ENCODE data around the gene MBD3L2B.

Gene MBD3L2B

DNA sequence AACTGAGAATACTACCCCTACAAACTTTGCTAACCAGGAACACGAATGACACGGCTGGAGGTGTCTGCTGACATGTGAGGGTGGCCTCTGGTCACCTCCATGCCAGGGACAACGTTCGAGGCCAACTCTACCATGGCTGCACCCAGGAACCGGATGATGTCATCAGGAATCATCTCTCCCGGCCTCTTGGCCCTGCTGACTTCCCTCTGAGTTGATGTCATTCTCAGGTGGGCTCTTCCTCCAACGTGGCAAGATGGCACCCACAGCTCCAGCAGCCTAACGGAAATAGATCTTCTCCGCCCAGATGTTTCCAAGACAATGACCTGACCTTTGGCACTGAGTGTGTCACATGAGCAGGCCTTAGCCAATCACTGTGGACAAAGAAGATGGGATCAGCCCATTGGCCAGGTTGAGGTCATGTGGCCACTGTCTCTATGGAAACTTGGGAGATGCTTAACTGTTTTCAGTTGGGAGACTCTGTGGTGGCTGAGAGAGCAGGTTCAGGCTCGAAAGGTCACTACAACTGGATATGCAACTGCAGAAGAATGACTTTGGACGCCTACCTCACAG, 15.0 kb downstream of the MBD3L2B start:
- H3K9me3 ChIP-seq (ENCODE audit: control insufficient read depth, insufficient read depth, low read length), result peaks cover 2% of the 10 kb centered on the region
- no peaks in the 10 kb centered on the region for H3K4me1 ChIP-seq (ENCODE audit: control insufficient read depth, insufficient read depth, low read length)
- H3K36me3 ChIP-seq (ENCODE audit: control insufficient read depth, insufficient read depth, low read length), result no peaks in the 10 kb centered on the region
- no peaks in the 10 kb centered on the region for H3K27me3 ChIP-seq (ENCODE audit: control insufficient read depth, insufficient read depth, low read length)
- H3K4me3 ChIP-seq (ENCODE audit: low read depth, low read length), result no peak overlapping the region
- no peak overlapping the region for H3K9ac ChIP-seq (ENCODE audit: low read depth, low read length)

DNA sequence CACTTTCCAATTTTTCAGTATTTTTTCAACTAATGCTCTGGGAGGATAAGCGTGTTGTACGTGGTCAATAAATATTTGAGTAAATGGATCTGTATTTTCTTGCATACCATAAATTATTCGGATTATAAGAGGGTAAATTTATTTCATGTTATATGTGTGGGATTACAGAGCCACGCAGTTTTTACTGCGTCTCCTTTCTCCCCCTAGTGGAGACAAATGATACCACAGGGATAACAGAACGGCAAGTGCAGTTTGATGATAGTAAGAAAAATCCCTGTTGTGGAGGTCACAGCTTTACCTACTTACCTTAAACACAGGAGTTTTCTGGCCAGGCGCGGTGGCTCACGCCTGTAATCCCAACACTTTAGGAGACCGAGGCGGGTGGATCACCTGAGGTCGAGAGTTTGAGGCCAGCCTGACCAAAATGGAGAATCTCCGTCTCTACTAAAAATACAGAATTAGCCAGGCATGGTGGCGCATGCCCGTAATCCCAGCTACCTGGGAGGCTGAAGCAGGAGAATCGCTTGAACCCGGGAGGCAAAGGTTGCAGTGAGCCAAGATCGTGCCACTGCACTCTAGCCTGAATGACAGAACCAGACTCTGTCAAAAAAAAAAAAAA, 16.8 kb downstream of the MBD3L2B start:
- Histone ChIP-seq H3K9me3 (ENCODE audit: control insufficient read depth, insufficient read depth, low read length) (peaks cover 6% of the 10 kb centered on the region), H3K36me3 (ENCODE audit: control insufficient read depth, insufficient read depth, low read length) (no peaks in the 10 kb centered on the region), H3K27me3 (ENCODE audit: control insufficient read depth, insufficient read depth, low read length) (no peaks in the 10 kb centered on the region), H3K9ac (ENCODE audit: low read depth, low read length) (no peak overlapping the region), H3K4me3 (ENCODE audit: low read depth, low read length) (no peak overlapping the region), H3K4me1 (ENCODE audit: control insufficient read depth, insufficient read depth, low read length) (no peaks in the 10 kb centered on the region)

DNA sequence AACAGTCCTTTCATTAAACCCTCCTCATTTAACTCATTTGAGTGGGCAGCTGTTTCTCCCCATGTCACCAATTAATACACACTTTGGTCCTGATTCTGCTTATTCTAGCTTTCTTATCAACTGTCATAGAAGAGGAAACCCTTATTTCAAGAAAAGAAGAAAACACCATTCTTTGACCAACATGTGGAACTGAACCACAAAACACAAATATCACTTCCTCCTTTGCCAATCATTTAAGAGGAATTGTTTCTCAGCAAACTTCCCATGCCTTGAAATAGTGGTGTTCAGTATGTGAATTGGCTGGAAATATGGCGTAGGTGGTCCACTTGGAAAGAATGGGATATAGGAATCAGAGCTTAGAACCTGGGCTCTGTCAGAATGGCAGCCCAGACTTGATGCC, 20.4 kb downstream of the MBD3L2B start:
- Histone ChIP-seq H3K36me3 (ENCODE audit: control insufficient read depth, insufficient read depth, low read length) (no peaks in the 10 kb centered on the region), H3K4me3 (ENCODE audit: low read depth, low read length) (no peak overlapping the region), H3K4me1 (ENCODE audit: control insufficient read depth, insufficient read depth, low read length) (no peaks in the 10 kb centered on the region), H3K27me3 (ENCODE audit: control insufficient read depth, insufficient read depth, low read length) (no peaks in the 10 kb centered on the region), H3K9me3 (ENCODE audit: control insufficient read depth, insufficient read depth, low read length) (peaks cover 12% of the 10 kb centered on the region), H3K9ac (ENCODE audit: low read depth, low read length) (no peak overlapping the region)

DNA sequence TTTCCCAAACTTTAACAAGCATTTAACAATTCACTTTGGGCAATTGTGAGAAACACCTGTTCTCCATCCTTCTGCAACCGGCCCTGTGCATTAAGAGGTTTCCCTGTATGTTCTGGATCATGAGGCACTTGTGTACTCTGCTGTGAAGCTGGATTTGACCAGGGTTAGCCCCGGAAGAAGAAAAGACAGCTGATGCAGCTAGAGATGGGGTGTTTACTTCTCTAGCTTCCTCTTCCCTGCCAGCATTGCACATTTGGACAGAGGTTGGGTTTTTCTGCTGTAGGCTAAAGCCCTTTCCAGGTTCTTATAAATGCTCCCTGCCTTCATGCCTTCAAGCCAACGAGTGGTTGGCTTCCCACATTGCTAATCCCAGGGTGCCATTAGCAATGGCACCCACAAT, 20.9 kb downstream of the MBD3L2B start:
- H3K4me3 ChIP-seq (ENCODE audit: low read depth, low read length), result no peak overlapping the region
- no peaks in the 10 kb centered on the region for H3K4me1 ChIP-seq (ENCODE audit: control insufficient read depth, insufficient read depth, low read length)
- H3K27me3 ChIP-seq (ENCODE audit: control insufficient read depth, insufficient read depth, low read length), result no peaks in the 10 kb centered on the region
- no peaks in the 10 kb centered on the region for H3K36me3 ChIP-seq (ENCODE audit: control insufficient read depth, insufficient read depth, low read length)
- H3K9ac ChIP-seq (ENCODE audit: low read depth, low read length), result no peak overlapping the region
- peaks cover 16% of the 10 kb centered on the region for H3K9me3 ChIP-seq (ENCODE audit: control insufficient read depth, insufficient read depth, low read length)

DNA sequence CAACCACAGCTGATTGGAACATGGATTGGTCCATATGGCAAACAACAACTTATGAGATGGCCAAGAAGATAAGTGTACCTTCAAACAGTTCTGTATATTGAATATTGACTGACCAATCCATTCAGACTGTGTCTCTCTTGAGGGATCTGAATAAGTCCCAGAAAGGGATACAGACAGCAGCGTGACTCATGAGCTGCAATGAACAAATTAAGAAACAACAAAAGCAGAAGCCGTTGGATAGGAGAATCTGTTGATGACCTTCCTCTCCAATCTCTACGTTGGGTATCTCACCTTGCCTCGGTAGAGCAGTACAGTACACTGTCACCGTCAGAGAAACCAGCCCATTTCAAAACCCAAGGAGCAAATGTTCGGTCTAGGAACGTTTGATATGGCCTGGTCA, 21.3 kb downstream of the MBD3L2B start:
- H3K9me3 ChIP-seq (ENCODE audit: control insufficient read depth, insufficient read depth, low read length), result peaks cover 19% of the 10 kb centered on the region
- no peaks in the 10 kb centered on the region for H3K4me1 ChIP-seq (ENCODE audit: control insufficient read depth, insufficient read depth, low read length)
- no peak overlapping the region for H3K4me3 ChIP-seq (ENCODE audit: low read depth, low read length)
- H3K9ac ChIP-seq (ENCODE audit: low read depth, low read length), result no peak overlapping the region
- H3K27me3 ChIP-seq (ENCODE audit: control insufficient read depth, insufficient read depth, low read length), result no peaks in the 10 kb centered on the region
- no peaks in the 10 kb centered on the region for H3K36me3 ChIP-seq (ENCODE audit: control insufficient read depth, insufficient read depth, low read length)

DNA sequence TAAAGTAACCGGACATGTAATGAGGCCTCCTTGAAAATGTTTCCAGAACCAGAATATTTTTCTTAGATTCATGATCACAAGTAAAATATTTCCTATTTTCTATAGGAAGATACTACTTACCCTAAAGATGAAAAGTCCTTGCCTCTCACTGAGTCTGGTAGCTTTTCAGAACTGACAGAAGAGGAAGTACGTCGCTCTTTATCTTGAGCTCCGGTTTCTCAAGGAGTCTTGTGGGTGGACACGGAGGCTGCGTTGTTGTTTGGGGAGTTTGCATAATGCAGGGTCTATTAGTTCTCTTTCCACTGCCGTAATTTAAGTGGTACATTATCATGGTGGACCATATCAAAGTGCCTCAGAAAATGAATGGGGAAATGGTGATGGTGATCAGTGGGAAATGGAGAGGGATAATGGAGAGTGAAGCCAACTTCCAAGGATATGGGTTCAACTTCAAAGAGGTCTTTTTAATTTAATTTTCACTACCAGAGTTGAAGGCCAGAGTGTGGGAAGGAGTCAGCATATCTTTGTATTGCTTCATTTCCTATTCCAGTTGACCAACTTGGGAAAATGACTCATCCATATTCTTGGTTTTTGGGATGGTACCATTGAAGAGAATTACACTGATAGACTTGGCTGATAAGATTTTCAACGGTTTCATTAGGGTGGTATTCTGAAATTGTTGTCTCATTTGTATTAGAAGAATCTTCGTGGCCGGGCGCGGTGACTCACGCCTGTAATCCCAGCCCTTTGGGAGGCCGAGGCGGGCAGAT, 23.4 kb downstream of the MBD3L2B start:
- no peak overlapping the region for H3K4me3 ChIP-seq (ENCODE audit: low read depth, low read length)
- H3K4me1 ChIP-seq (ENCODE audit: control insufficient read depth, insufficient read depth, low read length), result no peaks in the 10 kb centered on the region
- peaks cover 22% of the 10 kb centered on the region for H3K9me3 ChIP-seq (ENCODE audit: control insufficient read depth, insufficient read depth, low read length)
- H3K27me3 ChIP-seq (ENCODE audit: control insufficient read depth, insufficient read depth, low read length), result no peaks in the 10 kb centered on the region
- H3K36me3 ChIP-seq (ENCODE audit: control insufficient read depth, insufficient read depth, low read length), result no peaks in the 10 kb centered on the region
- no peak overlapping the region for H3K9ac ChIP-seq (ENCODE audit: low read depth, low read length)

DNA sequence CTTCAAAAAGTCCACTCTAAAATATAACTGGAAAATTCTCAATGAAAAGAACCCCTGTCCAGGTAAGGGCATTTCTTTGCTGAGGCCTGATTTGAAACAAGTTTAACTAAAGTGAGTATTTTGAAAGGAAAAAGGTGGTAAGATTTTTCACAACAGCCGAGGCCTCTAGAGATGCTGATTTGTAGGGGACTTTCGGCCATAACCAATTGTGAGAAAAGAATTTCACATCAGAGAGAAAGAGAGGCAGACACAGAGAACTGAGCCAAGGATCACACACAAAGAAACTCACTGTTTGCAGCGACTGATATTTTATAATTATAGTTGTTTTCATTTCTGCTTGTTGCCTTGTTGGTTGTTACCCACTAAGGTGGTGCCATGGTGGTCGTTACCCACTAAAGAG, 24.4 kb downstream of the MBD3L2B start:
- H3K4me1 ChIP-seq (ENCODE audit: control insufficient read depth, insufficient read depth, low read length), result no peaks in the 10 kb centered on the region
- H3K27me3 ChIP-seq (ENCODE audit: control insufficient read depth, insufficient read depth, low read length), result no peaks in the 10 kb centered on the region
- no peaks in the 10 kb centered on the region for H3K36me3 ChIP-seq (ENCODE audit: control insufficient read depth, insufficient read depth, low read length)
- H3K9ac ChIP-seq (ENCODE audit: low read depth, low read length), result no peak overlapping the region
- no peak overlapping the region for H3K4me3 ChIP-seq (ENCODE audit: low read depth, low read length)
- peaks cover 22% of the 10 kb centered on the region for H3K9me3 ChIP-seq (ENCODE audit: control insufficient read depth, insufficient read depth, low read length)

DNA sequence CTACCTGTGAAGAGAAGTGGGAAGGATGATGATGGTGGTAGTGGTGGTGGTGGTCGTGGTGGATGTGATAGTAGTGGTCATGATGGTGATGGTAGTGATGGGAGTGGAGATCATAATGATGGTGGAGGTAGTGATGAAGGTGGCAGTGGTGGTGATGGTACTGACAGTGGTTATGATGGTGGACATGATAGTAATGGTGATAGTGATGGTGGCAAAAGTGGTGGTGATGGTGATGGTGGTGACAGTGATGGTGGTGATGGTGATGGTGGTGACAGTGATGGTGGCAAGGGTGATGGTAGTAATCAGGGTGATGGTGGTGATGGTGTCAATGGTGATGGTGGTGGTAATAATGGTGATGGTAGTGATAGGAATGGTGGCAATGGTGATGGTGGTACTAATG, 26.2 kb downstream of the MBD3L2B start:
- Histone ChIP-seq H3K9ac (ENCODE audit: low read depth, low read length) (no peak overlapping the region), H3K4me1 (ENCODE audit: control insufficient read depth, insufficient read depth, low read length) (no peaks in the 10 kb centered on the region), H3K9me3 (ENCODE audit: control insufficient read depth, insufficient read depth, low read length) (peaks cover 25% of the 10 kb centered on the region), H3K27me3 (ENCODE audit: control insufficient read depth, insufficient read depth, low read length) (no peaks in the 10 kb centered on the region), H3K36me3 (ENCODE audit: control insufficient read depth, insufficient read depth, low read length) (no peaks in the 10 kb centered on the region), H3K4me3 (ENCODE audit: low read depth, low read length) (no peak overlapping the region)

DNA sequence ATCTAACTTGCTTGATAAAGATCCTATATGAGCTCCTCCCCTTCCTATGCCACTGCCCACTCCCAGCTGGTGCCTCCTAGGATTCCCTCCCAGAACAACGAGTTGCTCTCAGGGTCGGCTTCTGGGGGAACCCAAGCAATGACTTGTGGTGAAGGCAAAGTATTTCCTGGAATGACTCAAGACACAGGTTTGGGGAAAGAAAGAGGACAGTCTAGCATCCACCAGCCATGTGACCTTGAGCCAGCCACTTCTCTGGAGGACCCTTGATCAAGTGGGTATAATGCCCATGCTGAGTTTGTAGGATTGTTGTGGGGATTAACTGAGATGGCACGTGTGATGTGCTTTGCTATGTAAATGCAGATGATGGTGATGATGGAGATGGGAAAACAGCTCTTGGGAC, 33.0 kb downstream of the MBD3L2B start:
- Histone ChIP-seq H3K4me1 (ENCODE audit: control insufficient read depth, insufficient read depth, low read length) (no peaks in the 10 kb centered on the region), H3K4me3 (ENCODE audit: low read depth, low read length) (no peak overlapping the region), H3K27me3 (ENCODE audit: control insufficient read depth, insufficient read depth, low read length) (no peaks in the 10 kb centered on the region), H3K9me3 (ENCODE audit: control insufficient read depth, insufficient read depth, low read length) (peaks cover 10% of the 10 kb centered on the region), H3K36me3 (ENCODE audit: control insufficient read depth, insufficient read depth, low read length) (no peaks in the 10 kb centered on the region), H3K9ac (ENCODE audit: low read depth, low read length) (no peak overlapping the region)

DNA sequence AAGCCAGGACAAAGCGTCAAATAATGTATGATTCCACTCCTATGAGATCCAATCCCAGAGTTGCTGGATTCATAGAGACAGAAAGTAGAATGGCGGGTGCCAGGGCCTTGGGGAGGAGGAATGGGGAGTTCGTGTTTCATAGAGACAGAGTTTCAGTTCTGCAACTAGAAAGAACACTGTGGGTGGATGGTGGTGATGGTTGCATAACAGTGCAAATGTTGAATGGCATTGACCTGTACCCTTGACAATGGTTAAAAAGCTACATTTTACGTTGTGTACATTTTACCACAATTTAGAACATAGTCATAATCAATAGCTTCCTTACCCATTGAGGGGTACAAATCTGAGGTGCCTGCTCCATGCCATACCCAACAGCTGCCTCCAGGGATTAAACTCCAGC, 33.4 kb downstream of the MBD3L2B start:
- H3K9ac ChIP-seq (ENCODE audit: low read depth, low read length), result no peak overlapping the region
- H3K4me1 ChIP-seq (ENCODE audit: control insufficient read depth, insufficient read depth, low read length), result no peaks in the 10 kb centered on the region
- H3K36me3 ChIP-seq (ENCODE audit: control insufficient read depth, insufficient read depth, low read length), result no peaks in the 10 kb centered on the region
- H3K4me3 ChIP-seq (ENCODE audit: low read depth, low read length), result no peak overlapping the region
- H3K27me3 ChIP-seq (ENCODE audit: control insufficient read depth, insufficient read depth, low read length), result no peaks in the 10 kb centered on the region
- H3K9me3 ChIP-seq (ENCODE audit: control insufficient read depth, insufficient read depth, low read length), result peaks cover 10% of the 10 kb centered on the region

DNA sequence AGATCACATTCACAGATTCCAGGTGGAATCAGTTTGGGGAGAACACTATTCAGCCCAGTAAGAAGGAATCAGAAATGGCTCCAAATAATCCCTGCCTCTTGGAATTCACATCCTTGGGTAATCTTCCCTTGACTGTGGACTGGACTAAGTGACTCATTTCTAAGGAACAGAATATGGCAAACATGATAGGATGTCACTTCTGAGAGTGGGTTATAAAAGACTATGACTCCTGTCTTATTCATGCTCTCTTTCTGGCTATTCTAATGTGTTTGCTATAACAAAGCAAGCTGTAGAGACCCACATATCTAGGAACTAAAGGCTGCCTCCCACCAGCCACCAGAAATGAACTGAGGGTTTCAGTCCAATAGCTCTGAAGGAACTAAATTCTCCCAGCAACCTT, 37.8 kb downstream of the MBD3L2B start:
- Histone ChIP-seq H3K4me3 (ENCODE audit: low read depth, low read length) (no peak overlapping the region), H3K9ac (ENCODE audit: low read depth, low read length) (no peak overlapping the region), H3K27me3 (ENCODE audit: control insufficient read depth, insufficient read depth, low read length) (no peaks in the 10 kb centered on the region), H3K36me3 (ENCODE audit: control insufficient read depth, insufficient read depth, low read length) (no peaks in the 10 kb centered on the region), H3K4me1 (ENCODE audit: control insufficient read depth, insufficient read depth, low read length) (no peaks in the 10 kb centered on the region), H3K9me3 (ENCODE audit: control insufficient read depth, insufficient read depth, low read length) (peaks cover 4% of the 10 kb centered on the region)

DNA sequence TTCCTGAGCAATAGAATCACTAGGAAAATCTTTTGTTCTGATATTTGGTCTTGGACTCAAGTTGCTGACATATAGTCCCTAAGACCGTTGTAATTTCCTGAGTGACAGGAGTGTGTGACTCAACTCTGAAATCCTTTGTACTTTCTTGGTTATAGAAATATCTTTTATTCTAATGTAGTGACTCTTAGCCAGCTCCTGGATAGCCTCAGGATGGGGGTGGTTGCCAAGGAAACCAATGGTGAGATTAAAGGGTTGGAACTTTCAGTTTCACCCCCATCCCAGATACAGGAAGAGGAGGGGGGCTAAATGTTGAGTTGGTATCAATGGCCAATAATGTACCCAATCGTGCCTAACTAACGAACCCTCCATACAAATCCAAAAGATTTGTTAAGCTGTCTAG, 41.8 kb downstream of the MBD3L2B start:
- Histone ChIP-seq H3K4me3 (ENCODE audit: low read depth, low read length) (no peak overlapping the region), H3K4me1 (ENCODE audit: control insufficient read depth, insufficient read depth, low read length) (no peaks in the 10 kb centered on the region), H3K27me3 (ENCODE audit: control insufficient read depth, insufficient read depth, low read length) (no peaks in the 10 kb centered on the region), H3K36me3 (ENCODE audit: control insufficient read depth, insufficient read depth, low read length) (no peaks in the 10 kb centered on the region), H3K9ac (ENCODE audit: low read depth, low read length) (no peak overlapping the region), H3K9me3 (ENCODE audit: control insufficient read depth, insufficient read depth, low read length) (no peaks in the 10 kb centered on the region)

Data from iPS-15b (cell line).